A549 (cell line): ENCODE data around the gene DYNLRB2.

Experiments used
- SMC3 ChIP-seq: fragments of >200 bp; sonication (Bioruptor Twin); formaldehyde crosslinking; IDR thresholded peaks from 3 replicates; pipeline ENCODE4 v1.6.1; 2018; ENCODE audit warnings: inconsistent platforms
- TF ChIP-seq, protein P1 (sequence below): fragments of >200 bp; sonication (Bioruptor Twin); formaldehyde crosslinking; IDR thresholded peaks from 3 replicates; pipeline ENCODE4 v1.5.1; 2016
- TF ChIP-seq, protein P2 (sequence below): fragments of 250-450 bp; sonication (Bioruptor Pico); IDR thresholded peaks from 2 replicates; pipeline ENCODE4 v1.5.0; 2021; ENCODE audit warnings: mild to moderate bottlenecking, moderate library complexity, borderline replicate concordance

DNA sequence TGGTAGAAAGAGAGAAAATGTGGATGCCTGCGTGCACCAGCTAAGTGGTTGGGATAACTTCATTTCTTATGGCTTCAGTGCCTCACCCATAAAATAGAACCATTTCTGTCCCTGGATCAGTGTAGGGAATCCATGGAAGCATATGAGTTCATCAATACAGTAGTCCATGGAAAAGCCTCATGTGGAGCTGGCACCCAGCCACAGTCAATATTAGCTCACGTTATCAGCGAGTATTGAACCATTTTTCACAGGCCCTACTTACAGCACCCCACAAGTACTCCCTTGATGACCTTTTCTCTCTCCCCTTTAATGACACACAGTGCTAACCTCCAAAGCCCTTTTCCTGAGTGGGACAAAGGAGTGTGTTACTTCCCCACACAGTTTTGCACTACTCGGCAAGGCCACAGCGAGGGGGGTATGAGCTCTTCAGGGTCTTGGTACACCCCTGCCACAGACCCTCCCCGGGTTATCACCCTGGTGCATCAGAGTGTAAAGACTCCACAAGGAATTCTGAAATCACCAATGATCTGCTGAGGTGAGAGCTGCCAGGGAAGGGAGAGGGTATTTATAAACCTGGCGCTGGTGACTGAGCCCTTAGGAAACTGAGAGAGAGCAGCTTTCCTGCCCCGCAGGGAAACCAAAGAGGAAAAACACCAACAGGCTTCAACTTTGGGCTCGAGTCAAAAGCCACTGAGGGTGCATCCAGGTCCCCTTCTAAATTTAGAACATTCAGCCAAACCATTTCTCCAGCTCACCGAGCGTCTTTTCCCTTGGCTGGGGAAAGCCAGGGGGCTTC is 36.9 kb downstream of the DYNLRB2 start:
- TF ChIP-seq, protein P1, sequence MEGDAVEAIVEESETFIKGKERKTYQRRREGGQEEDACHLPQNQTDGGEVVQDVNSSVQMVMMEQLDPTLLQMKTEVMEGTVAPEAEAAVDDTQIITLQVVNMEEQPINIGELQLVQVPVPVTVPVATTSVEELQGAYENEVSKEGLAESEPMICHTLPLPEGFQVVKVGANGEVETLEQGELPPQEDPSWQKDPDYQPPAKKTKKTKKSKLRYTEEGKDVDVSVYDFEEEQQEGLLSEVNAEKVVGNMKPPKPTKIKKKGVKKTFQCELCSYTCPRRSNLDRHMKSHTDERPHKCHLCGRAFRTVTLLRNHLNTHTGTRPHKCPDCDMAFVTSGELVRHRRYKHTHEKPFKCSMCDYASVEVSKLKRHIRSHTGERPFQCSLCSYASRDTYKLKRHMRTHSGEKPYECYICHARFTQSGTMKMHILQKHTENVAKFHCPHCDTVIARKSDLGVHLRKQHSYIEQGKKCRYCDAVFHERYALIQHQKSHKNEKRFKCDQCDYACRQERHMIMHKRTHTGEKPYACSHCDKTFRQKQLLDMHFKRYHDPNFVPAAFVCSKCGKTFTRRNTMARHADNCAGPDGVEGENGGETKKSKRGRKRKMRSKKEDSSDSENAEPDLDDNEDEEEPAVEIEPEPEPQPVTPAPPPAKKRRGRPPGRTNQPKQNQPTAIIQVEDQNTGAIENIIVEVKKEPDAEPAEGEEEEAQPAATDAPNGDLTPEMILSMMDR: no peak
- TF ChIP-seq, protein P2, sequence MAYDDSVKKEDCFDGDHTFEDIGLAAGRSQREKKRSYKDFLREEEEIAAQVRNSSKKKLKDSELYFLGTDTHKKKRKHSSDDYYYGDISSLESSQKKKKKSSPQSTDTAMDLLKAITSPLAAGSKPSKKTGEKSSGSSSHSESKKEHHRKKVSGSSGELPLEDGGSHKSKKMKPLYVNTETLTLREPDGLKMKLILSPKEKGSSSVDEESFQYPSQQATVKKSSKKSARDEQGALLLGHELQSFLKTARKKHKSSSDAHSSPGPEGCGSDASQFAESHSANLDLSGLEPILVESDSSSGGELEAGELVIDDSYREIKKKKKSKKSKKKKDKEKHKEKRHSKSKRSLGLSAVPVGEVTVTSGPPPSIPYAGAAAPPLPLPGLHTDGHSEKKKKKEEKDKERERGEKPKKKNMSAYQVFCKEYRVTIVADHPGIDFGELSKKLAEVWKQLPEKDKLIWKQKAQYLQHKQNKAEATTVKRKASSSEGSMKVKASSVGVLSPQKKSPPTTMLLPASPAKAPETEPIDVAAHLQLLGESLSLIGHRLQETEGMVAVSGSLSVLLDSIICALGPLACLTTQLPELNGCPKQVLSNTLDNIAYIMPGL (CRISPR knock-in tag): no peak
- no peak for TF ChIP-seq SMC3
